ENCODE results near the gene ANKS3.

Gene ANKS3

GRCh38 chr16:4664538-4665418, 69.3 kb downstream of the ANKS3 start:
- Histone ChIP-seq H3K4me3 (ENCODE audit: low read depth, low read length) (no peak overlapping the region), H3K36me3 (peaks cover 45% of the 10 kb centered on the region), H3K27ac (peak overlapping the region; percentile 45), H3K27me3 (ENCODE audit: insufficient read depth, low read depth, severe bottlenecking) (no peaks in the 10 kb centered on the region), H3K9me3 (ENCODE audit: severe bottlenecking) (no peaks in the 10 kb centered on the region)
- no peak for TF ChIP-seq CTCF (IDR thresholded peaks at IDR 0.05; ENCODE audit: low read depth, low read length)
- DNase-seq = peak; percentile 80

GRCh38 chr16:4663777-4664465, 70.2 kb downstream of the ANKS3 start:
- H3K27ac ChIP-seq = peak overlapping the region; percentile 61
- no peaks in the 10 kb centered on the region for H3K9me3 ChIP-seq (ENCODE audit: severe bottlenecking)
- no peak overlapping the region for H3K4me3 ChIP-seq (ENCODE audit: low read depth, low read length)
- H3K27me3 ChIP-seq (ENCODE audit: insufficient read depth, low read depth, severe bottlenecking) = no peaks in the 10 kb centered on the region
- DNase-seq = no peak
- peaks cover 40% of the 10 kb centered on the region for H3K36me3 ChIP-seq
- no peak for TF ChIP-seq CTCF (IDR thresholded peaks at IDR 0.05; ENCODE audit: low read depth, low read length)

GRCh38 chr16:4663465-4663776, 70.7 kb downstream of the ANKS3 start:
- Histone ChIP-seq H3K36me3 (peaks cover 39% of the 10 kb centered on the region), H3K27me3 (ENCODE audit: insufficient read depth, low read depth, severe bottlenecking) (no peaks in the 10 kb centered on the region), H3K9me3 (ENCODE audit: severe bottlenecking) (no peaks in the 10 kb centered on the region), H3K27ac (peak overlapping the region; percentile 61), H3K4me3 (ENCODE audit: low read depth, low read length) (no peak overlapping the region)
- TF ChIP-seq CTCF (IDR thresholded peaks at IDR 0.05; ENCODE audit: low read depth, low read length) = no peak
- no peak for DNase-seq

GRCh38 chr16:4661661-4662060, 72.4 kb downstream of the ANKS3 start:
- no peak for TF ChIP-seq CTCF (IDR thresholded peaks at IDR 0.05; ENCODE audit: low read depth, low read length)
- H3K36me3 ChIP-seq = peaks cover 34% of the 10 kb centered on the region
- H3K9me3 ChIP-seq (ENCODE audit: severe bottlenecking) = no peaks in the 10 kb centered on the region
- no peak overlapping the region for H3K4me3 ChIP-seq (ENCODE audit: low read depth, low read length)
- H3K27me3 ChIP-seq (ENCODE audit: insufficient read depth, low read depth, severe bottlenecking) = no peaks in the 10 kb centered on the region
- peak overlapping the region; percentile 77; the same call in 1 of the 2 replicates for H3K27ac ChIP-seq
- DNase-seq = no peak

GRCh38 chr16:4660454-4661007, 73.5 kb downstream of the ANKS3 start:
- TF ChIP-seq CTCF (IDR thresholded peaks at IDR 0.05; ENCODE audit: low read depth, low read length) = no peak
- H3K4me3 ChIP-seq (ENCODE audit: low read depth, low read length) = no peak overlapping the region

More at GRCh38 chr16:4660454-4661007, 73.5 kb downstream of the ANKS3 start:
- peaks cover 34% of the 10 kb centered on the region for H3K36me3 ChIP-seq
- no peak for DNase-seq
- H3K9me3 ChIP-seq (ENCODE audit: severe bottlenecking) = no peaks in the 10 kb centered on the region
- H3K27ac ChIP-seq = no peak overlapping the region
- no peaks in the 10 kb centered on the region for H3K27me3 ChIP-seq (ENCODE audit: insufficient read depth, low read depth, severe bottlenecking)

All from WERI-Rb-1 (cell line).